Measurements from ENCODE around the gene OSBPL8. TPM values are rescaled to one million over a fixed set of nuclear protein-coding genes. Genes with fewer than 3 reads are reported as not detected.
"Not testable (repeated sequence)": the region's sequence is repeated elsewhere in the genome, so short reads cannot be mapped to it uniquely, and the experiment has no call there.

OSBPL8 gene
- polyA plus RNA-seq, 1 experiment: 31.2 TPM

- CTCF ChIA-PET: no interaction called here
- Histone ChIP-seq H3K27me3 (ENCODE audit: control insufficient read depth, insufficient read depth, low read length) (no peaks in the 10 kb centered on the region), H3K36me3 (ENCODE audit: control insufficient read depth, insufficient read depth, low read length) (no peaks in the 10 kb centered on the region), H3K4me3 (ENCODE audit: low read depth, low read length) (no peak overlapping the region)
- DNase-seq (ENCODE audit: low read depth): no peak
- POLR2A ChIA-PET: no interaction called here
- no peak for TF ChIP-seq CTCF (IDR thresholded peaks at IDR 0.05; ENCODE audit: insufficient read depth, low read depth, low read length)
These were observed 81.5 kb downstream of the OSBPL8 start for GRCh38 chr12:76478045-76478444.

GRCh38 chr12:76472862-76473261 lies 86.7 kb downstream of the OSBPL8 start:
- H3K4me3 ChIP-seq (ENCODE audit: low read depth, low read length); H3K36me3 ChIP-seq (ENCODE audit: control insufficient read depth, insufficient read depth, low read length); H3K27me3 ChIP-seq (ENCODE audit: control insufficient read depth, insufficient read depth, low read length); POLR2A ChIA-PET; DNase-seq (ENCODE audit: low read depth): not testable (repeated sequence)
- CTCF ChIA-PET: interaction anchor here (0.6 to 1.2 kb wide), 2 partner anchors 11 to 425 kb away, joined by 3 read pairs; no protein-coding TSS in a partner anchor

- Histone ChIP-seq H3K4me3 (ENCODE audit: low read depth, low read length) (no peak overlapping the region), H3K27me3 (ENCODE audit: control insufficient read depth, insufficient read depth, low read length) (no peaks in the 10 kb centered on the region), H3K36me3 (ENCODE audit: control insufficient read depth, insufficient read depth, low read length) (no peaks in the 10 kb centered on the region)
- ChIA-PET POLR2A (no interaction called here), CTCF (interaction anchor here (1.4 kb wide), 1 partner anchor 13 kb away, joined by 3 read pairs; no protein-coding TSS in a partner anchor)
- no peak for DNase-seq (ENCODE audit: low read depth)
- TF ChIP-seq CTCF (IDR thresholded peaks at IDR 0.05; ENCODE audit: insufficient read depth, low read depth, low read length): no peak
These were observed 88.0 kb downstream of the OSBPL8 start for GRCh38 chr12:76471579-76471978.

- ChIA-PET CTCF (interaction anchor here (2.4 kb wide), 1 partner anchor 13 kb away, joined by 9 read pairs; no protein-coding TSS in a partner anchor), POLR2A (no interaction called here)
- Histone ChIP-seq H3K4me3 (ENCODE audit: low read depth, low read length) (no peak overlapping the region), H3K36me3 (ENCODE audit: control insufficient read depth, insufficient read depth, low read length) (no peaks in the 10 kb centered on the region), H3K27me3 (ENCODE audit: control insufficient read depth, insufficient read depth, low read length) (no peaks in the 10 kb centered on the region)
- TF ChIP-seq CTCF (IDR thresholded peaks at IDR 0.05; ENCODE audit: insufficient read depth, low read depth, low read length): no peak
- peak; percentile 46 for DNase-seq (ENCODE audit: low read depth)
These were observed 89.3 kb downstream of the OSBPL8 start for GRCh38 chr12:76470028-76470939.

- ChIA-PET CTCF (interaction anchor here (0.9 to 2.1 kb wide), 2 partner anchors 8 to 122 kb away, joined by 3 to 5 read pairs; no protein-coding TSS in a partner anchor), POLR2A (no interaction called here)
These were observed 94.9 kb downstream of the OSBPL8 start for GRCh38 chr12:76464631-76465166.

More at GRCh38 chr12:76464631-76465166, 94.9 kb downstream of the OSBPL8 start:
- no peaks in the 10 kb centered on the region for H3K36me3 ChIP-seq (ENCODE audit: control insufficient read depth, insufficient read depth, low read length)
- H3K4me3 ChIP-seq (ENCODE audit: low read depth, low read length): no peak overlapping the region
- no peak for DNase-seq (ENCODE audit: low read depth)
- no peaks in the 10 kb centered on the region for H3K27me3 ChIP-seq (ENCODE audit: control insufficient read depth, insufficient read depth, low read length)
- TF ChIP-seq CTCF (IDR thresholded peaks at IDR 0.05; ENCODE audit: insufficient read depth, low read depth, low read length): no peak
